NCI-H2196 (cell line): ENCODE results near the gene MAML2.

Experiments used
- DNase-seq: peaks from one replicate; lab custom pipeline; 2025; ENCODE audit not compliant: unreplicated experiment; lab: John Stamatoyannopoulos, UW

The MAML2 gene

GRCh38 chr11:96342961-96343711, at the start of gene MAML2:
TSS of gene MAML2 (minus strand) at chr11:96343195. CDS start at chr11:96341895, 1,300 bp downstream.
- peak; percentile 88 for DNase-seq

GRCh38 chr11:96391698-96392307, 48.8 kb upstream of the MAML2 start:
- no peak for DNase-seq

- DNase-seq, result no peak
Observed at GRCh38 chr11:96390488-96390792, 47.4 kb upstream of the MAML2 start.

GRCh38 chr11:96389720-96390487, 46.9 kb upstream of the MAML2 start, which contains the start of the genes CCDC82 and JRKL:
TSS of gene CCDC82 (minus strand) at chr11:96389912. CDS start at chr11:96384747, 5,165 bp downstream.
TSS of gene JRKL (plus strand) at chr11:96390013. CDS start at chr11:96390650, 637 bp downstream.
- DNase-seq, result peak; percentile 92

GRCh38 chr11:96388891-96389719, 46.1 kb upstream of the MAML2 start:
- no peak for DNase-seq

- no peak for DNase-seq
Observed at GRCh38 chr11:96385187-96385586, 42.2 kb upstream of the MAML2 start.

GRCh38 chr11:96384156-96384555, 41.2 kb upstream of the MAML2 start:
- DNase-seq, result peak; percentile 28

- no peak for DNase-seq
Observed at GRCh38 chr11:96376796-96377195, 33.8 kb upstream of the MAML2 start.

GRCh38 chr11:96373826-96374225, 30.8 kb upstream of the MAML2 start:
- no peak for DNase-seq

- DNase-seq, result no peak
Observed at GRCh38 chr11:96367342-96367741, 24.3 kb upstream of the MAML2 start.

- DNase-seq, result no peak
Observed at GRCh38 chr11:96366024-96366423, 23.0 kb upstream of the MAML2 start.

GRCh38 chr11:96365493-96365892, 22.5 kb upstream of the MAML2 start:
- DNase-seq, result no peak

- DNase-seq, result no peak
Observed at GRCh38 chr11:96361778-96362177, 18.8 kb upstream of the MAML2 start.

- DNase-seq, result no peak
Observed at GRCh38 chr11:96358321-96358720, 15.3 kb upstream of the MAML2 start.

- DNase-seq, result no peak
Observed at GRCh38 chr11:96357794-96358193, 14.8 kb upstream of the MAML2 start.

GRCh38 chr11:96356848-96357247, 13.9 kb upstream of the MAML2 start:
- no peak for DNase-seq

- DNase-seq, result no peak
Observed at GRCh38 chr11:96342014-96342960, 708 bp downstream of the MAML2 start.

- DNase-seq, result no peak
Observed at GRCh38 chr11:96341211-96342013, 1.6 kb downstream of the MAML2 start.

- DNase-seq, result no peak
Observed at GRCh38 chr11:96340555-96340885, 2.5 kb downstream of the MAML2 start.
